BJ (cell line): ENCODE data around the gene DPH5. TPM values are rescaled to one million over a fixed set of nuclear protein-coding genes. Genes with fewer than 3 reads are reported as not detected.
A peak's percentile ranks its signal among the peaks of the same experiment; 100 is the strongest.

Experiments
- CTCF ChIA-PET: fragments of 350-600 bp; formaldehyde crosslinking; extraction: SDS; loops from one replicate; lab custom pipeline; 2021; ENCODE audit warnings: antibody characterized with exemption, inconsistent platforms; lab: Yijun Ruan, JAX
- POLR2A ChIA-PET: fragments of 300-600 bp; sonication (Branson Sonifier 250); formaldehyde crosslinking; extraction: SDS; loops from one replicate; lab custom pipeline; 2021; ENCODE audit warnings: antibody characterized with exemption; lab: Charles Lee
- DNase-seq: peaks from one replicate; pipeline ENCODE4 v3.0.0-alpha.2; 2011; ENCODE audit warnings: low read depth
- H3K27me3 ChIP-seq: 2 replicates; pipeline ENCODE4 v1.6.0; 2011; ENCODE audit warnings: low read length; ENCODE audit not compliant: control insufficient read depth, insufficient read depth
- H3K36me3 ChIP-seq: 2 replicates; pipeline ENCODE4 v1.5.1; 2011; ENCODE audit warnings: low read length; ENCODE audit not compliant: control insufficient read depth, insufficient read depth
- H3K4me3 ChIP-seq: 2 replicates; pipeline ENCODE4 v1.5.1; 2011; ENCODE audit warnings: low read depth, mild to moderate bottlenecking, control low read depth, low read length
- CTCF ChIP-seq: IDR thresholded peaks from 2 replicates; pipeline ENCODE4 v1.5.1; 2011; ENCODE audit warnings: low read depth, mild to moderate bottlenecking, control low read depth, inconsistent platforms, low read length, moderate library complexity; ENCODE audit not compliant: insufficient read depth
- polyA plus RNA-seq: library from polyadenylated mRNA; depleted of rRNA; stranded (reverse); fragments of >200 nt; gene quantifications from 2 replicates; pipeline ENCODE4 v1.2.3, GENCODE V29; 2011

Gene DPH5
- polyA plus RNA-seq, 1 experiment, result 31.8 TPM

- no peak for DNase-seq
- CTCF ChIA-PET, result interaction anchor here (0.9 to 1.7 kb wide), 3 partner anchors 126 to 244 kb away, joined by 4 to 5 read pairs (median 4); no protein-coding TSS in a partner anchor
These were observed 18.7 kb upstream of the DPH5 start for GRCh38 chr1:101044259-101044658.

GRCh38 chr1:101043776-101044175 is 18.2 kb upstream of the DPH5 start:
- TF ChIP-seq CTCF, result no peak
- peak; percentile 18 for DNase-seq
- CTCF ChIA-PET, result interaction anchor here (0.9 to 1.7 kb wide), 2 partner anchors 195 to 245 kb away, joined by 4 to 5 read pairs; no protein-coding TSS in a partner anchor
- Histone ChIP-seq H3K36me3 (no peaks in the 10 kb centered on the region), H3K27me3 (no peaks in the 10 kb centered on the region), H3K4me3 (no peak overlapping the region)
- POLR2A ChIA-PET, result no interaction called here

More at GRCh38 chr1:101044259-101044658, 18.7 kb upstream of the DPH5 start:
- no peak for TF ChIP-seq CTCF
- no peak overlapping the region for H3K4me3 ChIP-seq
- POLR2A ChIA-PET, result no interaction called here
- H3K36me3 ChIP-seq, result no peaks in the 10 kb centered on the region
- H3K27me3 ChIP-seq, result no peaks in the 10 kb centered on the region

- no peak for DNase-seq
- no peak overlapping the region for H3K4me3 ChIP-seq
- POLR2A ChIA-PET, result no interaction called here
- CTCF ChIA-PET, result interaction anchor here (1.8 kb wide), 1 partner anchor 11 kb away, joined by 4 read pairs; no protein-coding TSS in a partner anchor
- no peaks in the 10 kb centered on the region for H3K27me3 ChIP-seq
- H3K36me3 ChIP-seq, result no peaks in the 10 kb centered on the region
- TF ChIP-seq CTCF, result no peak
These were observed 15.7 kb upstream of the DPH5 start for GRCh38 chr1:101041300-101041699.

- TF ChIP-seq CTCF, result no peak
- Histone ChIP-seq H3K4me3 (no peak overlapping the region), H3K27me3 (no peaks in the 10 kb centered on the region), H3K36me3 (no peaks in the 10 kb centered on the region)
- CTCF ChIA-PET, result interaction anchor here (1.8 kb wide), 1 partner anchor 11 kb away, joined by 4 read pairs; no protein-coding TSS in a partner anchor
- POLR2A ChIA-PET, result no interaction called here
- DNase-seq, result no peak
These were observed 15.1 kb upstream of the DPH5 start for GRCh38 chr1:101040666-101041065.

GRCh38 chr1:101039245-101039644 is 13.7 kb upstream of the DPH5 start:
- DNase-seq, result no peak
- Histone ChIP-seq H3K4me3 (no peak overlapping the region), H3K36me3 (no peaks in the 10 kb centered on the region), H3K27me3 (no peaks in the 10 kb centered on the region)
- ChIA-PET CTCF (no interaction called here), POLR2A (no interaction called here)
- TF ChIP-seq CTCF, result no peak
